Gastroesophageal sphincter (tissue), 3 donors: ENCODE results near the gene MAPKBP1.

Source experiments
- CTCF ChIP-seq, 4 experiments: fragments of 200-600 bp in 2 of 4; fragments of 450-650 bp in 2 of 4; sonication (generic) in 1 of 4; IDR thresholded peaks; one replicate each; pipeline ENCODE4 v1.5.1; 2017 to 2019; ENCODE audit warnings: antibody characterized with exemption in 4 of 4, mild to moderate bottlenecking in 2 of 4, moderate library complexity in 2 of 4
- POLR2A ChIP-seq, 2 donors: fragments of 450-650 bp; IDR thresholded peaks; one replicate each; pipeline ENCODE4 v1.6.1; 2017; ENCODE audit warnings: antibody characterized with exemption in 2 of 2, mild to moderate bottlenecking in 2 of 2, moderate library complexity in 1 of 2

- TF ChIP-seq CTCF (IDR thresholded peaks at IDR 0.05) (no peak), POLR2A (IDR thresholded peaks at IDR 0.05) (no peak)
Measured at GRCh38 chr15:41841131-41841530, 66.8 kb downstream of the MAPKBP1 start.
